Measurements from ENCODE around the gene CNDP2.
"Not testable (repeated sequence)": the region's sequence is repeated elsewhere in the genome, so short reads cannot be mapped to it uniquely, and the experiment has no call there.

CNDP2 gene

GRCh38 chr18:74496508-74497323, 553 bp downstream of the CNDP2 start:
- H3K9ac ChIP-seq (ENCODE audit: low read length): peak overlapping the region; percentile 87
- H3K36me3 ChIP-seq (ENCODE audit: control insufficient read depth, insufficient read depth, low read length): no peaks in the 10 kb centered on the region
- H3K4me1 ChIP-seq (ENCODE audit: control insufficient read depth, insufficient read depth, low read length): peaks cover 3% of the 10 kb centered on the region
- H3K4me3 ChIP-seq (ENCODE audit: low read length): peak overlapping the region; percentile 90
- H3K27me3 ChIP-seq (ENCODE audit: control insufficient read depth, insufficient read depth, low read length): no peaks in the 10 kb centered on the region
- H3K27ac ChIP-seq (ENCODE audit: low read depth, low read length): peak overlapping the region; percentile 89

DNA sequence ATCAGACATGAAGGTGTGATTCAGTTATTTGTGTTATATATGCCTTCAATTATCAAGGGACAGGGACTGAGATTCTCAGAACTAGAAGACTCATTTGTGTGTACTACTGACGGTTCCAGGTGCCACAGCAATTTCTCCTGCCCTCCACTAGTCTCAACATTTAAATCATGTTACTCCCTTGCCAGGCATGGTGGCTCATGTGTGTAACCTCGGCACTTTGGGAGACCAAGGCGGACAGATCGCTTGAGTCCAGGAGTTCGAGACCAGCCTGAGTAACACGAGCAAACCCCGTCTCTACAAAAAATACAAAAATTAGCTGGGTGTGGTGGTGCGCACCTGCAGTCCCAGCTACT, 1.1 kb downstream of the CNDP2 start:
- Histone ChIP-seq H3K27ac (ENCODE audit: low read depth, low read length) (no peak overlapping the region), H3K27me3 (ENCODE audit: control insufficient read depth, insufficient read depth, low read length) (no peaks in the 10 kb centered on the region), H3K36me3 (ENCODE audit: control insufficient read depth, insufficient read depth, low read length) (peaks cover 2% of the 10 kb centered on the region), H3K9ac (ENCODE audit: low read length) (no peak overlapping the region), H3K4me1 (ENCODE audit: control insufficient read depth, insufficient read depth, low read length) (peaks cover 3% of the 10 kb centered on the region), H3K4me3 (ENCODE audit: low read length) (peak overlapping the region; percentile 90)

- Histone ChIP-seq H3K36me3 (ENCODE audit: control insufficient read depth, insufficient read depth, low read length) (peaks cover 4% of the 10 kb centered on the region), H3K4me1 (ENCODE audit: control insufficient read depth, insufficient read depth, low read length) (peaks cover 3% of the 10 kb centered on the region), H3K27me3 (ENCODE audit: control insufficient read depth, insufficient read depth, low read length) (no peaks in the 10 kb centered on the region), H3K9ac (ENCODE audit: low read length) (no peak overlapping the region), H3K27ac (ENCODE audit: low read depth, low read length) (no peak overlapping the region), H3K4me3 (ENCODE audit: low read length) (no peak overlapping the region)
Measured at GRCh38 chr18:74497778-74498177, 1.6 kb downstream of the CNDP2 start.

DNA sequence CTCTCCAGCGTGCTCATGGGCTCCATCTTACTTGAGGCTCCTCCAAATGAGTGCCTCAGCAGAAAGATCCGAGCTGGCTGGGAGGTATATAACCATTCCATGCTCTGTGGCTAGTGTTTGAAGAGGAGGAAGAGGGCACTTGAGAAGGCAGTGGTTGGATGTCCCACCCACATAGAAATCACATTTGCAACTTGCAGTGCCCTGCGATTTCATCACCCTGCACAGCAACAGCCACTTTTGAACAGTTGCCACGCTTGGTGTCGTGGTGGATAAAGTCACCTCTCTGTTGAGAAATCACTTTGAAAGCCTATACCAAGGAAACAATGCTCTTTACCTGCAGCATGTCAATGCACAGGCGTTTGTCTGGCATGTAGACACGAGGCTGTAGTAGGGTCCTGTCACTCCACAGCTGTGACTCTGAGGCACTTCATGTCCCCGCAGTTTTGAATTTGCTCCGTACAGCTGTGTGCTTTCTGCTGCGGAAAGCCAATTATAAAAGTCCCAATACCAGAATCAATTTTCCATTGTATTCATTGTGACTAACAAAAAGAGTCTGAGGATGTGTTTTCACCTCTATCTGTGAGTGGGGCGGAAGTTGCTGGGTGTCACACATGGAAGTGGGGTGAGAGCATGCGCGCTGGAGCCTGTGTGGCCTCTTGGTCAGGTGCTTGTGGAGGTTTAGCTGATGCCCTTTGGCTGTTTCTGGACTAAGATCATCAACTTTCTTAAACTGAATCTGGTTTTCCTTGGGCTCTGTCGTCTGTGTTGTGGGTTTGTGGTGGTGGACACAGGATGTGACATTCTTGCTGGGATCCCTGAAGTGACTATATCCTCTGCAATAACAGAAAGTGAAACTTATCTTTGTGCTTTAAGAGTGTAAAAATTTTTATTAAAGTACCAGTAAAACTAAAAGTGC, 2.8 kb downstream of the CNDP2 start:
- Histone ChIP-seq H3K4me1 (ENCODE audit: control insufficient read depth, insufficient read depth, low read length) (peaks cover 3% of the 10 kb centered on the region), H3K27ac (ENCODE audit: low read depth, low read length) (peak overlapping the region; percentile 46), H3K27me3 (ENCODE audit: control insufficient read depth, insufficient read depth, low read length) (no peaks in the 10 kb centered on the region), H3K36me3 (ENCODE audit: control insufficient read depth, insufficient read depth, low read length) (peaks cover 5% of the 10 kb centered on the region), H3K9ac (ENCODE audit: low read length) (no peak overlapping the region), H3K4me3 (ENCODE audit: low read length) (peak overlapping the region; percentile 45)

GRCh38 chr18:74499633-74500032, 3.5 kb downstream of the CNDP2 start:
- Histone ChIP-seq H3K36me3 (ENCODE audit: control insufficient read depth, insufficient read depth, low read length) (peaks cover 6% of the 10 kb centered on the region), H3K4me3 (ENCODE audit: low read length) (peak overlapping the region; percentile 45), H3K9ac (ENCODE audit: low read length) (no peak overlapping the region), H3K4me1 (ENCODE audit: control insufficient read depth, insufficient read depth, low read length) (peaks cover 3% of the 10 kb centered on the region), H3K27me3 (ENCODE audit: control insufficient read depth, insufficient read depth, low read length) (no peaks in the 10 kb centered on the region), H3K27ac (ENCODE audit: low read depth, low read length) (peak overlapping the region; percentile 46)

GRCh38 chr18:74500372-74500771, 4.2 kb downstream of the CNDP2 start:
- Histone ChIP-seq H3K27ac (ENCODE audit: low read depth, low read length) (no peak overlapping the region), H3K36me3 (ENCODE audit: control insufficient read depth, insufficient read depth, low read length) (peaks cover 8% of the 10 kb centered on the region), H3K27me3 (ENCODE audit: control insufficient read depth, insufficient read depth, low read length) (no peaks in the 10 kb centered on the region), H3K4me1 (ENCODE audit: control insufficient read depth, insufficient read depth, low read length) (peaks cover 3% of the 10 kb centered on the region), H3K9ac (ENCODE audit: low read length) (no peak overlapping the region), H3K4me3 (ENCODE audit: low read length) (no peak overlapping the region)

GRCh38 chr18:74500774-74501173, 4.6 kb downstream of the CNDP2 start:
- H3K4me3 ChIP-seq (ENCODE audit: low read length); H3K27me3 ChIP-seq (ENCODE audit: control insufficient read depth, insufficient read depth, low read length); H3K36me3 ChIP-seq (ENCODE audit: control insufficient read depth, insufficient read depth, low read length); H3K9ac ChIP-seq (ENCODE audit: low read length); H3K4me1 ChIP-seq (ENCODE audit: control insufficient read depth, insufficient read depth, low read length); H3K27ac ChIP-seq (ENCODE audit: low read depth, low read length): not testable (repeated sequence)

DNA sequence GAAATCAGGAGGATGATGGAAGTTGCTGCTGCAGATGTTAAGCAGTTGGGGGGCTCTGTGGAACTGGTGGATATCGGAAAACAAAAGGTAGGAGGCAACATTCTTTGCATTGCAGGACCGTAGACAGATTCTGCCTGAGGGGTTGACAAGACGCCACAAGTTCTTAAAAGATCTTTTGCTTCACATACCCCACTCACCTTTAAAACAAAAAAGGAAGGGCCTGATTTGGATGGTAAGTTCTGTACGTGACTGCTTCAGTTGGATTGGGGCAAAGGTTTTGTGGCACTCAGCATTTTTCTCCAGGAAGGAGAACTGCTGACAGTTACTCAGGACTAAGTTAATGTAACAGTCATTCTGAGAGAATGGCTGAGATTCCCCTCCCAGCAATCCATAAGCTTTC, 5.2 kb downstream of the CNDP2 start:
- no peak overlapping the region for H3K27ac ChIP-seq (ENCODE audit: low read depth, low read length)
- H3K27me3 ChIP-seq (ENCODE audit: control insufficient read depth, insufficient read depth, low read length): no peaks in the 10 kb centered on the region
- peaks cover 9% of the 10 kb centered on the region for H3K36me3 ChIP-seq (ENCODE audit: control insufficient read depth, insufficient read depth, low read length)
- H3K9ac ChIP-seq (ENCODE audit: low read length): no peak overlapping the region
- no peak overlapping the region for H3K4me3 ChIP-seq (ENCODE audit: low read length)
- H3K4me1 ChIP-seq (ENCODE audit: control insufficient read depth, insufficient read depth, low read length): peaks cover 3% of the 10 kb centered on the region

GRCh38 chr18:74503137-74503536, 7.0 kb downstream of the CNDP2 start:
- Histone ChIP-seq H3K27ac (ENCODE audit: low read depth, low read length) (no peak overlapping the region), H3K36me3 (ENCODE audit: control insufficient read depth, insufficient read depth, low read length) (peaks cover 15% of the 10 kb centered on the region), H3K27me3 (ENCODE audit: control insufficient read depth, insufficient read depth, low read length) (no peaks in the 10 kb centered on the region), H3K4me1 (ENCODE audit: control insufficient read depth, insufficient read depth, low read length) (no peaks in the 10 kb centered on the region), H3K9ac (ENCODE audit: low read length) (no peak overlapping the region), H3K4me3 (ENCODE audit: low read length) (no peak overlapping the region)

DNA sequence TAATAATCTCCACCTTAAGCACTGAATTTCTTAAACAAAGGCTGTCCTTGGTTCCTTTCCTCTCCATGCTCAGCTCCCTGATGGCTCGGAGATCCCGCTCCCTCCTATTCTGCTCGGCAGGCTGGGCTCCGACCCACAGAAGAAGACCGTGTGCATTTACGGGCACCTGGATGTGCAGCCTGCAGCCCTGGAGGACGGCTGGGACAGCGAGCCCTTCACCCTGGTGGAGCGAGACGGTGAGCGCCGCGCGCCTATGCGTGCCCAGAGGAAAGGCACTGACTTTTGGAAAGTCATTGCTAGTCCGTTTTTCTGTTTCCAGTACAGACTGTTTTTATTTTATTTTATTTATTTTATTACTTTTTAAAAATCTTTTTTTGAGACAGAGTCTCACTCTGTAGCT, 9.6 kb downstream of the CNDP2 start:
- Histone ChIP-seq H3K4me3 (ENCODE audit: low read length) (no peak overlapping the region), H3K9ac (ENCODE audit: low read length) (no peak overlapping the region), H3K27ac (ENCODE audit: low read depth, low read length) (no peak overlapping the region), H3K36me3 (ENCODE audit: control insufficient read depth, insufficient read depth, low read length) (peaks cover 31% of the 10 kb centered on the region), H3K4me1 (ENCODE audit: control insufficient read depth, insufficient read depth, low read length) (no peaks in the 10 kb centered on the region), H3K27me3 (ENCODE audit: control insufficient read depth, insufficient read depth, low read length) (no peaks in the 10 kb centered on the region)

DNA sequence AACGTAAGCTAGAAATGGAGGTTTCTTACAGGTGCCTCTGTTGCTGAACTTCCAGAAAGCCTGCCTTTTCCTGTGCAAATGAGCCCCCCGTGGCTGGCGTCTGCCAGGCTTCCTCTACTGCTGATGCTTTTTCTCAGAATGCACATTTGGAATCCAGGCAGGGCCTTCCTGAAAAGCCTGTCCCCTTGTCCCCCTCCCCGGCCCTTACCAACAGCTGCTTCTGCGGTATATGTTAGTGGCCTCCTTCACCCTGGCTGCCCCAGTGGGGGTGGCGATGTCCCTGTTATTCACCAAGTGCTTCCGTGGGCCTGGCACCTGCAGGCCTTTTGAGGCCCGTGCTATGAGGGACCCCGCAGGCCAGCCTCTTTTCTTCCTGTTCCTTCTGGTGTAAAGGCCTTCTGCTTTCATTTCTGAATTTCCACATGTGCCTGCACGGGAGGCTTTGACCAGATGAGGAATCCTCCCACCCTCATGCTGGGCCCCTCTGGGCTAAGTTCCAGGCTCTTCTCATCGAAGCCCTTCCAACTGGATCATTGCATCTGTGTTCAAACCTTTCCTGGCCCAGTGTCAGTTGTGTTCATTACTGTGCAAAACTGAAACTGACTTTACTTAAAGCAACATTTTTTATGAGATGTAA, 10.4 kb downstream of the CNDP2 start:
- H3K36me3 ChIP-seq (ENCODE audit: control insufficient read depth, insufficient read depth, low read length): peaks cover 31% of the 10 kb centered on the region
- H3K4me1 ChIP-seq (ENCODE audit: control insufficient read depth, insufficient read depth, low read length): no peaks in the 10 kb centered on the region
- H3K27me3 ChIP-seq (ENCODE audit: control insufficient read depth, insufficient read depth, low read length): no peaks in the 10 kb centered on the region
- no peak overlapping the region for H3K4me3 ChIP-seq (ENCODE audit: low read length)
- no peak overlapping the region for H3K9ac ChIP-seq (ENCODE audit: low read length)
- no peak overlapping the region for H3K27ac ChIP-seq (ENCODE audit: low read depth, low read length)

DNA sequence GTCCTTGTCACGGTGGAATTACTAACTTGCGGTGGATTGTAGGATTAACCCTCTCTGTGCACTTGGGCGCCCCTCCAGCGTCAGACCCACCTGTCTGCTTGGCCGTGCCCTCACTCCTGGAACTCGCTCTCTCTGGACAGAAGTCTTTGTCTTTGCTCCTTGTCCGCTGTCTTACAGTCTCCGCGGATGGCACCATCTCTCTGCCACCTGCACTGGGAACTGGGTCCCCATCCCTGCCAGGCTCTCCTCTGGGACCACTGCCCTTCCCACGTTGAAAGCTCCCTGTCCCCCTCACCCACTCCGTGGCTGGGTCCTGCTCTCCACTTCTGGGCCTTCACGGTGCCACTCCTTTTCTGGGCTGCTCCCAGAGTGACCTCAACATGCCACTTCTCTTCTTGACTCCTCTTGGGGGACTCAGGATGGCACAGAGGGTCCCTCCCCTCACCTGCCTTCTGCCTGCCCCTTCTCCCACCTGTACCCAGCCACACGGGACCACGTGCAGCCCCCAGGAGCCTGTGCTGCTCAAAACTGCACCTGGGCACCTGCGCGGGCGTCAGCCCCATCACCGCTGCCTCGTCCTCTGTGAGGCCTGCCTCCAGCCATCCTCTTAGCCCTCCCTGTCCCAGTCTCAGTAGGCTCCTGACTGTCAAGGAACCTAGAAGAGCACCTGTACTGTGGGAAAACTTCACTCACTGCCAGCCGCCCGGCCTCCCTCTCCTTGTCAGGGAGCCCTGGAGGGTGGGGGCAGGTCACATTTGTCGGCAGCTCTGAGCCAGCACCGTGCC, 11.1 kb downstream of the CNDP2 start:
- Histone ChIP-seq H3K4me1 (ENCODE audit: control insufficient read depth, insufficient read depth, low read length) (no peaks in the 10 kb centered on the region), H3K36me3 (ENCODE audit: control insufficient read depth, insufficient read depth, low read length) (peaks cover 34% of the 10 kb centered on the region), H3K27ac (ENCODE audit: low read depth, low read length) (no peak overlapping the region), H3K27me3 (ENCODE audit: control insufficient read depth, insufficient read depth, low read length) (no peaks in the 10 kb centered on the region), H3K4me3 (ENCODE audit: low read length) (no peak overlapping the region), H3K9ac (ENCODE audit: low read length) (no peak overlapping the region)
